Memory B cell (primary cell): ENCODE measurements around the gene AKAP11.

Experiments
- ATAC-seq: fragments of 150-1000 bp; cut with Tn5 transposase; 2 replicates; pipeline ENCODE4 v1.10.0; 2021; ENCODE audit warnings: low read depth, mild to moderate bottlenecking, moderate library complexity
- DNase-seq, 2 donors: peaks; one replicate each; pipeline ENCODE4 v3.0.0; 2022; ENCODE audit warnings: low spot score in 2 of 2
- H3K27ac Mint-ChIP-seq: one replicate; pipeline ENCODE4 v1.8.0; 2022; ENCODE audit warnings: mild to moderate bottlenecking, moderate library complexity, mixed read lengths
- H3K27me3 Mint-ChIP-seq: one replicate; pipeline ENCODE4 v1.8.0; 2022; ENCODE audit warnings: mixed read lengths
- H3K36me3 Mint-ChIP-seq: one replicate; pipeline ENCODE4 v1.8.0; 2022; ENCODE audit warnings: mild to moderate bottlenecking, mixed read lengths
- H3K4me1 Mint-ChIP-seq: one replicate; pipeline ENCODE4 v1.8.0; 2022; ENCODE audit warnings: mixed read lengths
- H3K4me3 Mint-ChIP-seq: one replicate; pipeline ENCODE4 v1.8.0; 2022; ENCODE audit warnings: mild to moderate bottlenecking, moderate library complexity, mixed read lengths
- H3K9me3 Mint-ChIP-seq: one replicate; pipeline ENCODE4 v1.8.0; 2022; ENCODE audit warnings: mixed read lengths

The AKAP11 gene

GRCh38 chr13:42280537-42280936 is 8.6 kb downstream of the AKAP11 start:
- Mint-ChIP-seq H3K4me1 (peaks cover 34% of the 10 kb centered on the region), H3K4me3 (no peak overlapping the region), H3K27me3 (no peaks in the 10 kb centered on the region), H3K9me3 (no peaks in the 10 kb centered on the region), H3K36me3 (peaks cover 4% of the 10 kb centered on the region), H3K27ac (no peak overlapping the region)
- ATAC-seq (no peak), DNase-seq (no peak)

DNA sequence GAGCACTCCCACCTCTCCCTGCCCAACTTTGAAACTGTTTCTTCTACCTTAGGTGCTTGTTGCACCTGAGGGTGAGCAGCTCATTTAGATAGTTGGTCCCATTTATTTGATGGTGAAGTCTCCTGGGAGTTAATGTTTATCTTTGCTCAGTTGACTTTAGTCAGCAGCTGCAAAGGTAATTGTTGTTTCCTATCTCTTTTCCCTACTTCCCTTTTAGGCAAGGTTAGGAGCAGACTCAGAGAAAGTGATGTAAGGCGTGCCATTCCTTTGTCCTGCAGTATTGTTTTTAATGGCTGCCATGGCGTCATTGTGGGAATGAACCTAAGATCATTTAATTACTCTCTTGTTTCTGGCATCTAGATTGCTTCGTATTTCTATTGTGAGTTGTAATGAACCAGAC is 11.6 kb downstream of the AKAP11 start:
- no peak overlapping the region for H3K4me3 Mint-ChIP-seq
- H3K9me3 Mint-ChIP-seq = no peaks in the 10 kb centered on the region
- no peak for DNase-seq
- no peak for ATAC-seq
- peaks cover 16% of the 10 kb centered on the region for H3K36me3 Mint-ChIP-seq
- H3K4me1 Mint-ChIP-seq = peaks cover 27% of the 10 kb centered on the region
- H3K27ac Mint-ChIP-seq = peak overlapping the region; percentile 72
- H3K27me3 Mint-ChIP-seq = no peaks in the 10 kb centered on the region

DNA sequence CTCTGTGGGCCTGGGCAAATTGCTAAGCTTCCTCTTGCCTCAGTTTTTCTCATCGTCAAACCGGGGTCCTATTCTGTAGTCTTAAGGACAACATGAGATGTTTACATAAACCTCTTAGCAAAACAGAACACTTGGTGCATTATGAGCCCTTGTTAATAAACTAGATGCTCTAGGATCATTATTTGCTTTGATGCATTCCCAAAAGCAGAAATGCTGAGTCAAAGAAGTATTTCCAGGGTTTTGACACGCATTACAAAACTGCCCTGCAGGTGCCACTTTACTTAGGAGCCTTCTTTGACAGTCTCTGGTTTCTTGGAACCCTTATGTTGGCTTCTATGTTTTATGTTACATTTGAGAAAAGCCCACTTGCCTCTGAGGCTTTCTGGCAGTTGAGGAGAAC is 12.1 kb downstream of the AKAP11 start:
- Mint-ChIP-seq H3K27me3 (no peaks in the 10 kb centered on the region), H3K36me3 (peaks cover 21% of the 10 kb centered on the region), H3K9me3 (no peaks in the 10 kb centered on the region), H3K4me3 (no peak overlapping the region), H3K27ac (no peak overlapping the region), H3K4me1 (peaks cover 29% of the 10 kb centered on the region)
- DNase-seq = no peak
- no peak for ATAC-seq

DNA sequence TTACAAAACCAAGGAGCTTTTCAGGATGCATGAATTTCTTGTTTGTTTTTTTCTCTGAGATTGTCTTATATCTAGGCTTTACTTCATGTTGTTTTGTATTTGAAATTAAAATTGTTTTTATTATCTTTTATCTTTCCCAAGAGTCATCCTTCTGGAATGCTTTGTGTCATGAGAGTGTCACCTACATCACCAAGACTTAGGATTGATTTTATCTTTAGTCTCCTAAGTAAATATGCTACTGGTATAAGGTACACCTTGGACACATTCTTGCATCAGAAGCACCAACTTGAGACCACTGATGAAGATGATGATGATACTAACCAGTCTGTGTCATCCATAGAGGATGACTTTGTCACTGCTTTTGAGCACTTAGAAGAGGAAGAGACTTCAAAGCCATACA is 26.4 kb downstream of the AKAP11 start:
- peaks cover 56% of the 10 kb centered on the region for H3K36me3 Mint-ChIP-seq
- ATAC-seq = no peak
- H3K4me1 Mint-ChIP-seq = peaks cover 6% of the 10 kb centered on the region
- no peaks in the 10 kb centered on the region for H3K27me3 Mint-ChIP-seq
- no peak overlapping the region for H3K27ac Mint-ChIP-seq
- H3K9me3 Mint-ChIP-seq = no peaks in the 10 kb centered on the region
- no peak for DNase-seq
- no peak overlapping the region for H3K4me3 Mint-ChIP-seq

GRCh38 chr13:42305503-42305902 is 33.6 kb downstream of the AKAP11 start:
- Mint-ChIP-seq H3K27ac (no peak overlapping the region), H3K27me3 (no peaks in the 10 kb centered on the region), H3K9me3 (no peaks in the 10 kb centered on the region), H3K36me3 (peaks cover 47% of the 10 kb centered on the region), H3K4me1 (peaks cover 11% of the 10 kb centered on the region), H3K4me3 (no peak overlapping the region)
- DNase-seq (no peak), ATAC-seq (no peak)

GRCh38 chr13:42307461-42307860 is 35.5 kb downstream of the AKAP11 start:
- Mint-ChIP-seq H3K27me3 (no peaks in the 10 kb centered on the region), H3K27ac (peak overlapping the region; percentile 50), H3K4me1 (peaks cover 17% of the 10 kb centered on the region), H3K9me3 (no peaks in the 10 kb centered on the region), H3K36me3 (peaks cover 37% of the 10 kb centered on the region), H3K4me3 (no peak overlapping the region)
- no peak for DNase-seq
- ATAC-seq = no peak

DNA sequence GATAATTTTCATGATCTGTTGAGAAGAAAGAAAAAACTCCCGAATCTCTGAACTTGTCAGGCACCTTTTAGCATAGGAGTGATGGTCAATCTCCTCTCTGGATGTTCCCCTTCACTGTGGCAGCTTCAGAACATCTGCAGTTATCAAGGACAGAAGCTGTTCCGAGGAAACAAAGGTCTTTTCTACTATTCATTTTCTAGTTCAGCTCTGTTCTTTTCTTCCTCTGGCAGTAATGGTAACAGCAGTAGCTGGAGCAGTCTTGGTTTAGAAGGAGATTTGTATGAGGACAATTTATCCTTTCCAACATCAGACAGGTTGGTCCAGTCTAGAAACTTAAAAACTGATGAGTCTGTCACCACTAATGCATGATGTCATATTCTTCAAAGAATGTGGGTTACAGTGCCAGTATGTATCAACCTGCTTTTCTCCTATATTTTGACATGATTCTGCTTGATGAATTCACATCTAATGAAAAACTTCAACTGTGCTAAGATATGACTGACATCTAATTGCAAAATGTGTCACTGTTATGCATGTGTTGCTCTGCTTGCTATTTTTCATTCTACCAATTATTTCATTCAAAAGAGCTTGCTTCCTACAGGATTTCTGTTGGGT is 41.0 kb downstream of the AKAP11 start:
- DNase-seq = no peak
- Mint-ChIP-seq H3K4me3 (no peak overlapping the region), H3K36me3 (peaks cover 31% of the 10 kb centered on the region), H3K27ac (peak overlapping the region; percentile 69), H3K4me1 (peaks cover 7% of the 10 kb centered on the region), H3K27me3 (no peaks in the 10 kb centered on the region), H3K9me3 (no peaks in the 10 kb centered on the region)
- ATAC-seq = no peak

DNA sequence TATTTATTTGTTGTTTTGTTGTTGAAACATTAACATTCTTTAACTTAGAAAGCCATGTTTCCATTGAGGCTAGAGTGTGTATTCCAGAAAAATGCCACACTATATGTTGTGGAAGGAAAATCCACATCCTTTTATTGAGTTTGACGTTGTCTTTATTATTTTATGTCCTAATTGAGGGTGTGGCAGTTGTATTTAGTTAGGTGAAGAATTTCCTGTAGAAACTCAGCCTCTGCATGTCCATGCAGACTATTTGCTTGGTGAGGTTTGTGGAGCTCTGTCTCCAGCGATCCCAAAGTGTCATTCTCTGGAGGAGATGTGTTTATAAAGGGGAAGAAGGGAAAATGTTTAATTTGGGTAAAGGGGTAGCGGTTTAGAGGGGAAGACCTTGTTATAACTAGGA is 46.6 kb downstream of the AKAP11 start:
- peaks cover 23% of the 10 kb centered on the region for H3K36me3 Mint-ChIP-seq
- no peak for ATAC-seq
- H3K4me1 Mint-ChIP-seq = peaks cover 5% of the 10 kb centered on the region
- H3K9me3 Mint-ChIP-seq = no peaks in the 10 kb centered on the region
- H3K27ac Mint-ChIP-seq = peak overlapping the region; percentile 58
- no peak for DNase-seq
- no peak overlapping the region for H3K4me3 Mint-ChIP-seq
- H3K27me3 Mint-ChIP-seq = no peaks in the 10 kb centered on the region

GRCh38 chr13:42320375-42320787 is 48.4 kb downstream of the AKAP11 start:
- no peak overlapping the region for H3K4me3 Mint-ChIP-seq
- no peaks in the 10 kb centered on the region for H3K27me3 Mint-ChIP-seq
- peaks cover 8% of the 10 kb centered on the region for H3K4me1 Mint-ChIP-seq
- ATAC-seq (no peak), DNase-seq (no peak)
- H3K36me3 Mint-ChIP-seq = peaks cover 18% of the 10 kb centered on the region
- H3K27ac Mint-ChIP-seq = peak overlapping the region; percentile 35
- H3K9me3 Mint-ChIP-seq = no peaks in the 10 kb centered on the region

GRCh38 chr13:42322806-42323205 is 50.9 kb downstream of the AKAP11 start:
- H3K9me3 Mint-ChIP-seq = no peaks in the 10 kb centered on the region
- H3K36me3 Mint-ChIP-seq = peaks cover 12% of the 10 kb centered on the region
- H3K27me3 Mint-ChIP-seq = no peaks in the 10 kb centered on the region
- no peak overlapping the region for H3K4me3 Mint-ChIP-seq
- no peak for DNase-seq
- H3K4me1 Mint-ChIP-seq = peaks cover 8% of the 10 kb centered on the region
- no peak overlapping the region for H3K27ac Mint-ChIP-seq
- ATAC-seq = no peak

DNA sequence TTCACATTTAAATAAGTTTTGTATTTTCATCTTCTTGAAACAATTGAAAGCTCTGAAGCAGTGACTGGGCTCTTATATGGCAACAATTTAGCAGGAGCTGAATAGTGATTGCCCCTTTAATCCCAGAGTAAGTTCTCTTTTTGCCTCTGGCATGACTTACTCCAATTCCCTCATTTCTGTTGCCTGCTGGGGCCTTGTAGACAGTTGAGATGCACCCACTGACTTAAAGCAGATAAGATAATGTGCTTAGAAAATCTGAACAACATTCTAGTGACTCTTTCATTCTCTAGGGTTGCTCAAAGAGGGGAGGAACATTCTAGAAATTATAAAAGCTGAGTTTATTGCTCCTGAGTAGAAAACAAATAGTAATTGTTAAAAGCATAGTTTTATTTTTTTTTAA is 52.8 kb downstream of the AKAP11 start:
- Mint-ChIP-seq H3K27me3 (no peaks in the 10 kb centered on the region), H3K27ac (peak overlapping the region; percentile 51), H3K4me3 (no peak overlapping the region), H3K9me3 (no peaks in the 10 kb centered on the region), H3K36me3 (peaks cover 7% of the 10 kb centered on the region), H3K4me1 (peaks cover 15% of the 10 kb centered on the region)
- ATAC-seq (no peak), DNase-seq (no peak)

DNA sequence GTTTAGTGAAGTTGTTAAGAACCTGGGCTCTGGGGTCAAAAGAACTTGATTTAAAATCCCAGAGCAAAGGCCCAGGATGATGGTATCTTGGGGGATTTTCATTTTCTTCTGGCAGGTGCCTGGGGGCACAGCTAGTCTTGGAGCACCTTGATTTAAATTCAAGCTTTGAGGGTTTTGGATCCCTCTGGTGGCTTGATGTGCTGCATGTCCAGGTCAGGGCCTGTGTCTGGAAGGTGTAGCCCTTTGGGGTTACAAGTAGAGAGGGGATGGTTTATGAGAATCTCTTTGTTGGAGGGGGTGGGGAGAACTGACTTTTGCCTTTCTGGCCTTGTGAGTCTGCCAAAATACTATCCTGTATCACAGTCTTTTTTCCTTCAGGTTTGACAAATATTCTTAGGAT is 55.8 kb downstream of the AKAP11 start:
- ATAC-seq (no peak), DNase-seq (no peak)
- Mint-ChIP-seq H3K27ac (no peak overlapping the region), H3K4me3 (no peak overlapping the region), H3K27me3 (no peaks in the 10 kb centered on the region), H3K9me3 (no peaks in the 10 kb centered on the region), H3K4me1 (peaks cover 13% of the 10 kb centered on the region), H3K36me3 (peaks cover 3% of the 10 kb centered on the region)

DNA sequence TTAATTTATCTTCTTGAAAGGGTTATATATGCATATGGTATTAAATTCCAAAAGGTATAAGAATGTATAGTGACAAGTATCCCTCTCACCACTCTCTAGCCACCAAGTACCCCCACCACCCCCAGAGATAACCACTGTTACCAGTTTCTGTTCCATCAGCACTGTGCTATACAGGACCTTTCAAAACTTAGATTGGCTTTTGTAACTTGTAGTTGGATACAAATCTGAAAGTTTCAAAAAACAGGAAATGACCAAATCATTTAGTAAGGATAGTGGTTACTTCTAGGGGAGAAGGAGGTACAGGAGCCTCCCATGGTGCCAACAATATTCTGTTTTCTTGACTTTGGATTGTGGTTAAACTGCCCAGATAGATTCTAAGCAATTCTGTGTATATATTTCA is 56.7 kb downstream of the AKAP11 start:
- Mint-ChIP-seq H3K36me3 (peaks cover 3% of the 10 kb centered on the region), H3K9me3 (no peaks in the 10 kb centered on the region), H3K27ac (no peak overlapping the region), H3K4me1 (peaks cover 13% of the 10 kb centered on the region), H3K27me3 (no peaks in the 10 kb centered on the region), H3K4me3 (no peak overlapping the region)
- ATAC-seq (no peak), DNase-seq (no peak)

GRCh38 chr13:42329239-42329638 is 57.3 kb downstream of the AKAP11 start:
- ATAC-seq (no peak), DNase-seq (no peak)
- Mint-ChIP-seq H3K27me3 (no peaks in the 10 kb centered on the region), H3K27ac (peak overlapping the region; percentile 58), H3K4me3 (no peak overlapping the region), H3K9me3 (no peaks in the 10 kb centered on the region), H3K36me3 (peaks cover 3% of the 10 kb centered on the region), H3K4me1 (peaks cover 12% of the 10 kb centered on the region)

GRCh38 chr13:42331009-42331408 is 59.1 kb downstream of the AKAP11 start:
- H3K27me3 Mint-ChIP-seq = no peaks in the 10 kb centered on the region
- no peak overlapping the region for H3K4me3 Mint-ChIP-seq
- H3K4me1 Mint-ChIP-seq = peaks cover 19% of the 10 kb centered on the region
- no peak overlapping the region for H3K27ac Mint-ChIP-seq
- H3K9me3 Mint-ChIP-seq = no peaks in the 10 kb centered on the region
- H3K36me3 Mint-ChIP-seq = peaks cover 3% of the 10 kb centered on the region
- ATAC-seq (no peak), DNase-seq (no peak)
